ENCODE data around the gene FIG4. TPM values are rescaled to one million over a fixed set of nuclear protein-coding genes. Genes with fewer than 3 reads are reported as not detected.
"Not testable (repeated sequence)": the region's sequence is repeated elsewhere in the genome, so short reads cannot be mapped to it uniquely, and the experiment has no call there.

Gene FIG4
- total RNA-seq, 1 donor from 2014 or later = 25.7 TPM

- peak; percentile 29 for DNase-seq (ENCODE audit: low read depth)
These were observed 103.3 kb downstream of the FIG4 start for GRCh38 chr6:109794201-109794923.

- no peak for DNase-seq (ENCODE audit: low read depth)
These were observed 105.0 kb downstream of the FIG4 start for GRCh38 chr6:109795994-109796555.

GRCh38 chr6:109799129-109799528, 108.0 kb downstream of the FIG4 start:
- no peak for DNase-seq (ENCODE audit: low read depth)

- DNase-seq (ENCODE audit: low read depth) = no peak
These were observed 108.6 kb downstream of the FIG4 start for GRCh38 chr6:109799664-109800063.

- DNase-seq (ENCODE audit: low read depth) = no peak
These were observed 109.7 kb downstream of the FIG4 start for GRCh38 chr6:109800771-109801170.

- no peak for DNase-seq (ENCODE audit: low read depth)
These were observed 110.7 kb downstream of the FIG4 start for GRCh38 chr6:109801794-109802193.

- no peak for DNase-seq (ENCODE audit: low read depth)
These were observed 112.9 kb downstream of the FIG4 start for GRCh38 chr6:109804020-109804419.

- DNase-seq (ENCODE audit: low read depth) = no peak
These were observed 116.8 kb downstream of the FIG4 start for GRCh38 chr6:109807881-109808280.

GRCh38 chr6:109808837-109809236, 117.7 kb downstream of the FIG4 start:
- no peak for DNase-seq (ENCODE audit: low read depth)

- no peak for DNase-seq (ENCODE audit: low read depth)
These were observed 124.0 kb downstream of the FIG4 start for GRCh38 chr6:109815054-109815453.

GRCh38 chr6:109816452-109817374, 125.6 kb downstream of the FIG4 start:
- no peak for DNase-seq (ENCODE audit: low read depth)

GRCh38 chr6:109820706-109821350, 129.7 kb downstream of the FIG4 start:
- no peak for DNase-seq (ENCODE audit: low read depth)

GRCh38 chr6:109821428-109821827, 130.3 kb downstream of the FIG4 start:
- DNase-seq (ENCODE audit: low read depth) = no peak

GRCh38 chr6:109824105-109824504, 133.0 kb downstream of the FIG4 start:
- no peak for DNase-seq (ENCODE audit: low read depth)

GRCh38 chr6:109826551-109826950, 135.5 kb downstream of the FIG4 start:
- no peak for DNase-seq (ENCODE audit: low read depth)

- not testable (repeated sequence) for DNase-seq (ENCODE audit: low read depth)
These were observed 140.3 kb downstream of the FIG4 start for GRCh38 chr6:109831352-109831751.

GRCh38 chr6:109834131-109834530, 143.0 kb downstream of the FIG4 start:
- no peak for DNase-seq (ENCODE audit: low read depth)

- peak; percentile 22 for DNase-seq (ENCODE audit: low read depth)
These were observed 143.7 kb downstream of the FIG4 start for GRCh38 chr6:109834595-109835437.

GRCh38 chr6:109840034-109840433, 148.9 kb downstream of the FIG4 start:
- no peak for DNase-seq (ENCODE audit: low read depth)

GRCh38 chr6:109840796-109841195, 149.7 kb downstream of the FIG4 start:
- no peak for DNase-seq (ENCODE audit: low read depth)

GRCh38 chr6:109841869-109842268, 150.8 kb downstream of the FIG4 start:
- no peak for DNase-seq (ENCODE audit: low read depth)

Measured in renal cortical epithelial cell (primary cell).